ENCODE measurements around the gene FBXO11. TPM values are rescaled to one million over a fixed set of nuclear protein-coding genes. Genes with fewer than 3 reads are reported as not detected.

Gene FBXO11
- total RNA-seq, 1 experiment from 2014 or later: 58.9 TPM

GRCh38 chr2:47838249-47838648 is 68.0 kb downstream of the FBXO11 start:
- CTCF ChIA-PET: no interaction called here
- ATAC-seq (no peak), DNase-seq (ENCODE audit: low read depth, low spot score) (no peak)
- intact Hi-C loops (cut with micrococcal nuclease; ENCODE audit: unreplicated experiment) (no loop called here), in situ Hi-C loops (cut with HindIII; ENCODE audit: low pct_unique_long_range_greater_than_20kb, low sequenced_read_pairs) (no loop called here)
- POLR2A ChIA-PET: interaction anchor here (0.5 to 0.7 kb wide), 3 partner anchors 11 to 620 kb away, joined by 4 to 10 read pairs (median 5); no protein-coding TSS in a partner anchor
- no TSS peak for BruUV-seq (replicated peaks)
- H3K27ac ChIP-seq (ENCODE audit: low read length): no peak overlapping the region
- peaks cover 15% of the 10 kb centered on the region; the same call in 1 of the 2 replicates for H3K36me3 ChIP-seq (ENCODE audit: control insufficient read depth, insufficient read depth, low read length)
- H3K9me3 ChIP-seq (ENCODE audit: control insufficient read depth, insufficient read depth, low read depth, low read length): no peaks in the 10 kb centered on the region
- H3K4me1 ChIP-seq (ENCODE audit: control insufficient read depth, insufficient read depth, low read length): no peaks in the 10 kb centered on the region
- no peak overlapping the region for H3K4me3 ChIP-seq (ENCODE audit: low read depth in 2 of 2, low read length in 2 of 2)
- H3K27me3 ChIP-seq (ENCODE audit: control insufficient read depth, insufficient read depth, low read length): no peaks in the 10 kb centered on the region
- TF ChIP-seq TCF7L2 (IDR thresholded peaks at IDR 0.05; ENCODE audit: low read depth, low read length): no peak
- no peak for TF ChIP-seq SIN3A (IDR thresholded peaks at IDR 0.05; ENCODE audit: borderline replicate concordance, insufficient read depth, low read depth, low read length)
- no peak for TF ChIP-seq CTCF (IDR thresholded peaks at IDR 0.05)
- no peak for TF ChIP-seq POLR2AphosphoS5 (IDR thresholded peaks at IDR 0.05; ENCODE audit: low read depth, low read length)
- TF ChIP-seq, protein P1, sequence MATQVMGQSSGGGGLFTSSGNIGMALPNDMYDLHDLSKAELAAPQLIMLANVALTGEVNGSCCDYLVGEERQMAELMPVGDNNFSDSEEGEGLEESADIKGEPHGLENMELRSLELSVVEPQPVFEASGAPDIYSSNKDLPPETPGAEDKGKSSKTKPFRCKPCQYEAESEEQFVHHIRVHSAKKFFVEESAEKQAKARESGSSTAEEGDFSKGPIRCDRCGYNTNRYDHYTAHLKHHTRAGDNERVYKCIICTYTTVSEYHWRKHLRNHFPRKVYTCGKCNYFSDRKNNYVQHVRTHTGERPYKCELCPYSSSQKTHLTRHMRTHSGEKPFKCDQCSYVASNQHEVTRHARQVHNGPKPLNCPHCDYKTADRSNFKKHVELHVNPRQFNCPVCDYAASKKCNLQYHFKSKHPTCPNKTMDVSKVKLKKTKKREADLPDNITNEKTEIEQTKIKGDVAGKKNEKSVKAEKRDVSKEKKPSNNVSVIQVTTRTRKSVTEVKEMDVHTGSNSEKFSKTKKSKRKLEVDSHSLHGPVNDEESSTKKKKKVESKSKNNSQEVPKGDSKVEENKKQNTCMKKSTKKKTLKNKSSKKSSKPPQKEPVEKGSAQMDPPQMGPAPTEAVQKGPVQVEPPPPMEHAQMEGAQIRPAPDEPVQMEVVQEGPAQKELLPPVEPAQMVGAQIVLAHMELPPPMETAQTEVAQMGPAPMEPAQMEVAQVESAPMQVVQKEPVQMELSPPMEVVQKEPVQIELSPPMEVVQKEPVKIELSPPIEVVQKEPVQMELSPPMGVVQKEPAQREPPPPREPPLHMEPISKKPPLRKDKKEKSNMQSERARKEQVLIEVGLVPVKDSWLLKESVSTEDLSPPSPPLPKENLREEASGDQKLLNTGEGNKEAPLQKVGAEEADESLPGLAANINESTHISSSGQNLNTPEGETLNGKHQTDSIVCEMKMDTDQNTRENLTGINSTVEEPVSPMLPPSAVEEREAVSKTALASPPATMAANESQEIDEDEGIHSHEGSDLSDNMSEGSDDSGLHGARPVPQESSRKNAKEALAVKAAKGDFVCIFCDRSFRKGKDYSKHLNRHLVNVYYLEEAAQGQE (IDR thresholded peaks at IDR 0.05; ENCODE audit: insufficient read depth in 1 of 2, low read depth in 2 of 2, low read length in 1 of 2): no peak

GRCh38 chr2:47833516-47833968 is 72.8 kb downstream of the FBXO11 start:
- TF ChIP-seq POLR2AphosphoS5 (IDR thresholded peaks at IDR 0.05; ENCODE audit: low read depth, low read length): no peak
- no peak for TF ChIP-seq SIN3A (IDR thresholded peaks at IDR 0.05; ENCODE audit: borderline replicate concordance, insufficient read depth, low read depth, low read length)
- TF ChIP-seq TCF7L2 (IDR thresholded peaks at IDR 0.05; ENCODE audit: low read depth, low read length): no peak
- TF ChIP-seq, protein P1 (IDR thresholded peaks at IDR 0.05; ENCODE audit: insufficient read depth in 1 of 2, low read depth in 2 of 2, low read length in 1 of 2): no peak
- TF ChIP-seq CTCF (IDR thresholded peaks at IDR 0.05): no peak
- in situ Hi-C loops (cut with HindIII; ENCODE audit: low pct_unique_long_range_greater_than_20kb, low sequenced_read_pairs) (no loop called here), intact Hi-C loops (cut with micrococcal nuclease; ENCODE audit: unreplicated experiment) (no loop called here)
- peaks cover 36% of the 10 kb centered on the region for H3K36me3 ChIP-seq (ENCODE audit: control insufficient read depth, insufficient read depth, low read length)
- no peaks in the 10 kb centered on the region for H3K9me3 ChIP-seq (ENCODE audit: control insufficient read depth, insufficient read depth, low read depth, low read length)
- no peaks in the 10 kb centered on the region for H3K4me1 ChIP-seq (ENCODE audit: control insufficient read depth, insufficient read depth, low read length)
- no TSS peak for BruUV-seq (replicated peaks)
- no peaks in the 10 kb centered on the region for H3K27me3 ChIP-seq (ENCODE audit: control insufficient read depth, insufficient read depth, low read length)
- DNase-seq (ENCODE audit: low read depth, low spot score) (no peak), ATAC-seq (no peak)
- ChIA-PET CTCF (no interaction called here), POLR2A (no interaction called here)
- no peak overlapping the region for H3K4me3 ChIP-seq (ENCODE audit: low read depth in 2 of 2, low read length in 2 of 2)
- no peak overlapping the region for H3K27ac ChIP-seq (ENCODE audit: low read length)
